GM23338 (cell line): ENCODE results near the gene DMRT3. TPM values are rescaled to one million over a fixed set of nuclear protein-coding genes. Genes with fewer than 3 reads are reported as not detected.

Experiments used
- ATAC-seq: fragments of 200-7000 bp; cut with Tn5 transposase; 3 replicates; pipeline ENCODE4 v1.9.1; 2020
- DNase-seq: peaks from one replicate; pipeline ENCODE4 v3.0.0-alpha.2; 2015; ENCODE audit warnings: low spot score
- H2AFZ ChIP-seq: fragments of 200-600 bp; sonication (generic); 2 replicates; pipeline ENCODE4 v1.8.0; 2016; ENCODE audit warnings: antibody characterized with exemption, mild to moderate bottlenecking, moderate library complexity
- H3F3A ChIP-seq: fragments of 200-600 bp; sonication (generic); replicated peaks from 2 replicates; pipeline ENCODE4 v1.8.0; 2017; ENCODE audit warnings: antibody characterized with exemption, mixed run types, low read depth
- H3K27ac ChIP-seq: fragments of 200-600 bp; sonication (generic); 2 replicates; pipeline ENCODE4 v1.6.1; 2016; ENCODE audit warnings: low read depth
- H3K27me3 ChIP-seq: fragments of 200-600 bp; sonication (generic); 2 replicates; pipeline ENCODE4 v1.8.0; 2016; ENCODE audit warnings: mild to moderate bottlenecking, mixed run types, moderate library complexity; ENCODE audit not compliant: insufficient read depth
- H3K36me3 ChIP-seq: fragments of 200-600 bp; sonication (generic); 2 replicates; pipeline ENCODE4 v1.8.0; 2016; ENCODE audit warnings: mild to moderate bottlenecking; ENCODE audit not compliant: insufficient read depth
- H3K4me1 ChIP-seq: fragments of 200-600 bp; sonication (generic); 2 replicates; pipeline ENCODE4 v1.8.0; 2016; ENCODE audit warnings: mild to moderate bottlenecking, moderate library complexity; ENCODE audit not compliant: insufficient read depth
- H3K4me2 ChIP-seq: fragments of 200-600 bp; sonication (generic); 2 replicates; pipeline ENCODE4 v1.7.1; 2017; ENCODE audit warnings: mixed run types
- H3K4me3 ChIP-seq: fragments of 200-600 bp; sonication (generic); 2 replicates; pipeline ENCODE4 v1.6.1; 2016; ENCODE audit warnings: mixed run types
- H3K79me2 ChIP-seq: fragments of 200-600 bp; sonication (generic); replicated peaks from 2 replicates; pipeline ENCODE4 v1.8.0; 2017; ENCODE audit warnings: mild to moderate bottlenecking; ENCODE audit not compliant: insufficient read depth
- H3K9me2 ChIP-seq: fragments of 200-600 bp; sonication (generic); 2 replicates; pipeline ENCODE4 v1.8.0; 2017; ENCODE audit not compliant: insufficient read depth
- H4K20me1 ChIP-seq: fragments of 200-600 bp; sonication (generic); replicated peaks from 2 replicates; pipeline ENCODE4 v1.8.0; 2017; ENCODE audit warnings: mild to moderate bottlenecking; ENCODE audit not compliant: insufficient read depth
- H3K27ac Mint-ChIP-seq: 2 replicates; pipeline ENCODE4 v1.8.0; 2020; ENCODE audit warnings: inconsistent platforms, mild to moderate bottlenecking, moderate library complexity, mixed read lengths
- H3K27me3 Mint-ChIP-seq: 3 replicates; pipeline ENCODE4 v1.8.0; 2022; ENCODE audit warnings: low read depth, mild to moderate bottlenecking, moderate library complexity, mixed read lengths, inconsistent platforms; ENCODE audit not compliant: insufficient read depth, poor library complexity
- H3K36me3 Mint-ChIP-seq: 3 replicates; pipeline ENCODE4 v1.8.0; 2021; ENCODE audit warnings: low read depth, mild to moderate bottlenecking, inconsistent platforms, moderate library complexity, mixed read lengths
- H3K4me1 Mint-ChIP-seq: 3 replicates; pipeline ENCODE4 v1.8.0; 2020; ENCODE audit warnings: mild to moderate bottlenecking, inconsistent platforms, mixed read lengths
- H3K4me3 Mint-ChIP-seq: 3 replicates; pipeline ENCODE4 v1.8.0; 2021; ENCODE audit warnings: moderate library complexity, mild to moderate bottlenecking, inconsistent platforms, mixed read lengths
- H3K9me3 Mint-ChIP-seq: 3 replicates; pipeline ENCODE4 v1.8.0; 2020; ENCODE audit warnings: moderate library complexity, mild to moderate bottlenecking, inconsistent platforms, mixed read lengths
- CREB1 ChIP-seq: fragments of 250-450 bp; sonication (Bioruptor Pico); IDR thresholded peaks from 2 replicates; pipeline ENCODE4 v1.5.0; 2020; ENCODE audit warnings: low read depth, mild to moderate bottlenecking, moderate library complexity
- ETS1 ChIP-seq: IDR thresholded peaks from 2 replicates; pipeline ENCODE4 v1.6.1; 2016; ENCODE audit warnings: antibody characterized with exemption
- EZH2 ChIP-seq: fragments of 200-600 bp; sonication (generic); IDR thresholded peaks from one replicate; pipeline ENCODE4 v1.8.0; 2017; ENCODE audit warnings: antibody characterized with exemption, mild to moderate bottlenecking, low read depth; ENCODE audit not compliant: unreplicated experiment
- EZH2phosphoT487 ChIP-seq: fragments of 200-600 bp; sonication (generic); IDR thresholded peaks from one replicate; pipeline ENCODE4 v1.8.1; 2018; ENCODE audit warnings: antibody characterized with exemption; ENCODE audit not compliant: unreplicated experiment
- JUNB ChIP-seq: IDR thresholded peaks from one replicate; pipeline ENCODE4 v1.6.1; 2016; ENCODE audit warnings: antibody characterized with exemption; ENCODE audit not compliant: unreplicated experiment
- NANOG ChIP-seq: IDR thresholded peaks from 2 replicates; pipeline ENCODE4 v1.6.1; 2016; ENCODE audit warnings: antibody characterized with exemption, borderline replicate concordance
- POLR2AphosphoS5 ChIP-seq: IDR thresholded peaks from 2 replicates; pipeline ENCODE4 v1.6.1; 2016; ENCODE audit warnings: antibody characterized with exemption, low read depth
- REST ChIP-seq: IDR thresholded peaks from one replicate; pipeline ENCODE4 v1.6.1; 2018; ENCODE audit warnings: antibody characterized with exemption; ENCODE audit not compliant: unreplicated experiment
- ZNF114 ChIP-seq: fragments of 250-450 bp; sonication (Bioruptor Pico); IDR thresholded peaks from 2 replicates; pipeline ENCODE4 v1.5.0; 2020; ENCODE audit warnings: mild to moderate bottlenecking, moderate library complexity
- ZNF331 ChIP-seq: fragments of 250-450 bp; sonication (Bioruptor Pico); IDR thresholded peaks from 2 replicates; pipeline ENCODE4 v1.5.0; 2020; ENCODE audit warnings: low read depth, mild to moderate bottlenecking, moderate library complexity
- polyA plus RNA-seq: library from polyadenylated mRNA; unstranded; fragments of >200 nt; fragmentation: Nextera tagmentation; extraction: Ambion mirVana; gene quantifications from 2 replicates; pipeline ENCODE4 v1.2.1, GENCODE V29; 2016
- total RNA-seq: library from RNA; depleted of rRNA; stranded (reverse); fragments of >200 nt; shearing (Covaris generic); gene quantifications from 2 replicates; pipeline ENCODE4 v1.2.3, GENCODE V29; 2014

The DMRT3 gene
- total and polyA plus RNA-seq, 2 experiments from 2014 or later, result not detected

- Histone ChIP-seq H3F3A (no peaks in the 10 kb centered on the region), H3K27me3 (no peaks in the 10 kb centered on the region), H3K4me1 (no peaks in the 10 kb centered on the region), H4K20me1 (no peaks in the 10 kb centered on the region), H3K27ac (no peak overlapping the region), H3K4me2 (no peak overlapping the region), H3K36me3 (no peaks in the 10 kb centered on the region), H3K4me3 (no peak overlapping the region), H3K9me2 (no peaks in the 10 kb centered on the region), H3K79me2 (no peaks in the 10 kb centered on the region), H2AFZ (no peak overlapping the region)
- H3K4me3 Mint-ChIP-seq, result no peak overlapping the region
- no peak overlapping the region for H3K27ac Mint-ChIP-seq
- no peaks in the 10 kb centered on the region for H3K36me3 Mint-ChIP-seq
- no peak for ATAC-seq
- no peak for DNase-seq
- H3K4me1 Mint-ChIP-seq, result no peaks in the 10 kb centered on the region
- H3K9me3 Mint-ChIP-seq, result no peaks in the 10 kb centered on the region
- H3K27me3 Mint-ChIP-seq, result no peaks in the 10 kb centered on the region
- no peak for TF ChIP-seq JUNB
- TF ChIP-seq ZNF114 (CRISPR knock-in tag), result no peak
- no peak for TF ChIP-seq POLR2AphosphoS5
- TF ChIP-seq EZH2, result no peak
- no peak for TF ChIP-seq CREB1 (CRISPR knock-in tag)
- no peak for TF ChIP-seq NANOG
- TF ChIP-seq REST, result no peak
- no peak for TF ChIP-seq ETS1
Measured at GRCh38 chr9:959105-959504, 17.4 kb upstream of the DMRT3 start.

- Histone ChIP-seq H3K36me3 (no peaks in the 10 kb centered on the region), H3K27me3 (0 out of 2 replicates have a peak, but pooled peaks cover 7% of the 10 kb centered on the region), H3K79me2 (no peaks in the 10 kb centered on the region), H3K27ac (no peak overlapping the region), H2AFZ (no peak overlapping the region), H4K20me1 (no peaks in the 10 kb centered on the region), H3F3A (no peaks in the 10 kb centered on the region), H3K4me3 (no peak overlapping the region), H3K9me2 (no peaks in the 10 kb centered on the region), H3K4me2 (no peak overlapping the region), H3K4me1 (no peaks in the 10 kb centered on the region)
- H3K27ac Mint-ChIP-seq, result no peak overlapping the region
- no peak for TF ChIP-seq EZH2phosphoT487
- no peak for TF ChIP-seq POLR2AphosphoS5
- no peak for TF ChIP-seq NANOG
- TF ChIP-seq ZNF331 (CRISPR knock-in tag), result no peak
- H3K36me3 Mint-ChIP-seq, result no peaks in the 10 kb centered on the region
- no peak for DNase-seq
- H3K27me3 Mint-ChIP-seq, result peaks cover 6% of the 10 kb centered on the region
- no peak for ATAC-seq
- no peaks in the 10 kb centered on the region; the same call in 2 of the 3 replicates for H3K4me1 Mint-ChIP-seq
- H3K4me3 Mint-ChIP-seq, result no peak overlapping the region
- no peaks in the 10 kb centered on the region for H3K9me3 Mint-ChIP-seq
Measured at GRCh38 chr9:959914-960313, 16.5 kb upstream of the DMRT3 start.
